GM20000 (cell line): Measurements from ENCODE around the gene EP400.

ENCODE experiments used
- DNase-seq: peaks from one replicate; pipeline ENCODE4 v3.0.0; 2012; ENCODE audit warnings: low spot score
- TF ChIP-seq, protein P1 (sequence below): IDR thresholded peaks from 2 replicates; pipeline ENCODE4 v1.5.1; 2012; ENCODE audit warnings: mild to moderate bottlenecking, control low read depth; ENCODE audit errors: extremely low read depth, missing control alignments

Gene EP400

DNA sequence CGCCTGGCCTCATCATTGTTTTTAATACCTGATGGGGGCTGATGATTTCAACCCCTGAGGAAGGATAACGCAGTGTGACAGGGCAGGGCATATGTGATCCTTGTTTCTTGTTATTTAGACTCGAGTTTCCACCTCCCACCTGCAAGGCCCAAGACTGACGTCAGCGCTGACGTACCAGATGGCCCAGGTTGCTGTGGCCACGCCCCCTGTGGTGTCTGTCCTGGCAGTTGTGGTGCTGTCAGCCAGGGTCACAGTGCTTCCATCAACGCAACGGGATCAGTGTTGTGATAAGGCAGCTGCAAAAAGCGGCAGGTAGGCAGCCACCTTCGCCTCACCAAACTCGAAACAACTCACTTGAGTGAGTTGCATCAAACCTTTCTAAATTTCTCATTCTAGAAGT is 176.0 kb downstream of the EP400 start:
- TF ChIP-seq, protein P1, sequence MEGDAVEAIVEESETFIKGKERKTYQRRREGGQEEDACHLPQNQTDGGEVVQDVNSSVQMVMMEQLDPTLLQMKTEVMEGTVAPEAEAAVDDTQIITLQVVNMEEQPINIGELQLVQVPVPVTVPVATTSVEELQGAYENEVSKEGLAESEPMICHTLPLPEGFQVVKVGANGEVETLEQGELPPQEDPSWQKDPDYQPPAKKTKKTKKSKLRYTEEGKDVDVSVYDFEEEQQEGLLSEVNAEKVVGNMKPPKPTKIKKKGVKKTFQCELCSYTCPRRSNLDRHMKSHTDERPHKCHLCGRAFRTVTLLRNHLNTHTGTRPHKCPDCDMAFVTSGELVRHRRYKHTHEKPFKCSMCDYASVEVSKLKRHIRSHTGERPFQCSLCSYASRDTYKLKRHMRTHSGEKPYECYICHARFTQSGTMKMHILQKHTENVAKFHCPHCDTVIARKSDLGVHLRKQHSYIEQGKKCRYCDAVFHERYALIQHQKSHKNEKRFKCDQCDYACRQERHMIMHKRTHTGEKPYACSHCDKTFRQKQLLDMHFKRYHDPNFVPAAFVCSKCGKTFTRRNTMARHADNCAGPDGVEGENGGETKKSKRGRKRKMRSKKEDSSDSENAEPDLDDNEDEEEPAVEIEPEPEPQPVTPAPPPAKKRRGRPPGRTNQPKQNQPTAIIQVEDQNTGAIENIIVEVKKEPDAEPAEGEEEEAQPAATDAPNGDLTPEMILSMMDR, result no peak
- DNase-seq, result no peak

DNA sequence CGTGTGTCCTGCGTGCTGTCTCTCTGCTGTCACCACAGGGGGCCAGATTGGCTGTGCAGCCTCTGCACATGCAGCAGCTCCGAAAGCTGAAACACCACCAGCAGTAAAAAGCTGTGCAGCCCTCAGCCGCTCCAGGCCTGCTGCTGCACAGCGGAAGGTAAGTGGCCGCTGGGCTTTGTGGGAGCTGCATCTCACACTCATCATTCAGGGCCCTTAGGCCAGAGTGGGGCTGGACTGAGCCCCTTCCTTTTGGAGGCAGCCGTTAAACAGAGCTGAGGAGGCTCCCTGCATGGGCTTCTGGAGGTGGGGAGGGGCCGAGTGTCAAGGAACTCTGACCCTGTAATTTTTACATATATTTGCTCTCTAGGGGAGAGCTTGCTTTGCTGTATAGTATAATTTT is 177.3 kb downstream of the EP400 start:
- no peak for DNase-seq
- TF ChIP-seq, protein P1, result no peak

DNA sequence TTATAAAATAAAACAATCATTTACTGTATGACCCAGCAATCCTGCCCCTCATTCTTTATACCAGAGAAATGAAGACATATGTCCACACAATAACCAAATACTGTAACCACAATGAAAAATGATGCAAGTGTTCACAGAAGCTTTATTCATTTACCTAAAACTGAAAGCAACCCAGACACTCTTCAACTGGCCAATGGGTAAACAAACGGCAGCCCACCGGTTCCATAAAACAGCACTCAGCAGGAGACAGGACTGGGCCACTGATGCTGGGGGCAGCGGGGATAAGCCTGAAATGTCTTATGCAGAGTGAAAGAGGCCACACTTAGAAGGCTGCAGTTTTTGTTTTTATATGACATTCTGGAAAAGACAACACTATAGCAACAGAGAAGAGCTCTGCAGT is 179.3 kb downstream of the EP400 start:
- TF ChIP-seq, protein P1, result no peak
- DNase-seq, result no peak

DNA sequence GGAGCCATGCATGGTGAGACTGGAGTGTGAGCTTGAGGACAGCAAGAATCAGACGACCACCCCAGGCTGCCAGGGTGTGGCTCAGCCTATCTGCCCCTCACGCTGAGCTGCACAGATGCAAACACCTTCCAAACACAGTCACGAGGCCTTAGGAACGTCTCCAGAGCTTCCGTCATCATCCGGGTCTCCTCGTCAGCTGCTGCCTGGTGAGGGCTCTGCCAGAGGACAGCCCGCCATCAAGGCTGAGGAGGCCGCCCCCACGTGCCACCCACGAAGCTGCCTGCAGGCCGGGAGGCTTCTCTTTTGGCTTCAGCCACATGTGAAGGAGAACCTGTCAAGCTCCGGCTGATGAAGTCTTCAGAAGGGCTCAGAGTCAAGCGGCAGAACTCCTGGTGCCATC is 180.9 kb downstream of the EP400 start:
- TF ChIP-seq, protein P1, result no peak
- no peak for DNase-seq
